Lower lobe of right lung (tissue), 2 donors: Measurements from ENCODE around the gene VWA7. TPM values are rescaled to one million over a fixed set of nuclear protein-coding genes. Genes with fewer than 3 reads are reported as not detected.
"Not testable (repeated sequence)": the region's sequence is repeated elsewhere in the genome, so short reads cannot be mapped to it uniquely, and the experiment has no call there.

Experiments
- ATAC-seq, 2 donors: fragments of 200-7000 bp; cut with Tn5 transposase; one replicate each; pipeline ENCODE4 v1.9.1; 2020 to 2022; ENCODE audit warnings: mild to moderate bottlenecking in 2 of 2, moderate library complexity in 2 of 2
- DNase-seq: peaks from one replicate; pipeline ENCODE4 v3.0.0-alpha.2; 2020
- H3K27ac ChIP-seq: fragments of 200-600 bp; one replicate; pipeline ENCODE4 v1.8.0; 2022
- H3K27me3 ChIP-seq: fragments of 200-600 bp; one replicate; pipeline ENCODE4 v1.8.0; 2022; ENCODE audit warnings: low read depth
- H3K36me3 ChIP-seq: fragments of 200-600 bp; one replicate; pipeline ENCODE4 v1.8.0; 2022; ENCODE audit warnings: mild to moderate bottlenecking
- H3K4me1 ChIP-seq: fragments of 200-600 bp; one replicate; pipeline ENCODE4 v1.8.0; 2022
- H3K4me3 ChIP-seq: fragments of 200-600 bp; one replicate; pipeline ENCODE4 v1.8.0; 2022; ENCODE audit warnings: mild to moderate bottlenecking
- H3K9me3 ChIP-seq: fragments of 200-600 bp; one replicate; pipeline ENCODE4 v1.8.0; 2022
- CTCF ChIP-seq: fragments of 200-600 bp; IDR thresholded peaks from one replicate; pipeline ENCODE4 v1.8.0; 2022; ENCODE audit warnings: antibody characterized with exemption, mild to moderate bottlenecking
- intact Hi-C: fragments of 100-400 bp; cut with DNase I; formaldehyde crosslinking; loops from one replicate; pipeline ENCODE4 v1.11.0; 2022
- long read RNA-seq: library from polyadenylated mRNA; unstranded; transcript quantifications from one replicate; pipeline ENCODE4 v2.0.0, GENCODE V29; 2021
- total RNA-seq: library from RNA; stranded (reverse); fragmentation: NEBNext Ultra II Directional; extraction: Animal tissue kit (Norgen Biotek cat#: 25700); gene quantifications from one replicate; pipeline ENCODE4 v1.2.1, GENCODE V29; 2021
- donor health status: DM: no; HTN: yes; CAD: no; lungs with severe emphysema.

The VWA7 gene, protein sequence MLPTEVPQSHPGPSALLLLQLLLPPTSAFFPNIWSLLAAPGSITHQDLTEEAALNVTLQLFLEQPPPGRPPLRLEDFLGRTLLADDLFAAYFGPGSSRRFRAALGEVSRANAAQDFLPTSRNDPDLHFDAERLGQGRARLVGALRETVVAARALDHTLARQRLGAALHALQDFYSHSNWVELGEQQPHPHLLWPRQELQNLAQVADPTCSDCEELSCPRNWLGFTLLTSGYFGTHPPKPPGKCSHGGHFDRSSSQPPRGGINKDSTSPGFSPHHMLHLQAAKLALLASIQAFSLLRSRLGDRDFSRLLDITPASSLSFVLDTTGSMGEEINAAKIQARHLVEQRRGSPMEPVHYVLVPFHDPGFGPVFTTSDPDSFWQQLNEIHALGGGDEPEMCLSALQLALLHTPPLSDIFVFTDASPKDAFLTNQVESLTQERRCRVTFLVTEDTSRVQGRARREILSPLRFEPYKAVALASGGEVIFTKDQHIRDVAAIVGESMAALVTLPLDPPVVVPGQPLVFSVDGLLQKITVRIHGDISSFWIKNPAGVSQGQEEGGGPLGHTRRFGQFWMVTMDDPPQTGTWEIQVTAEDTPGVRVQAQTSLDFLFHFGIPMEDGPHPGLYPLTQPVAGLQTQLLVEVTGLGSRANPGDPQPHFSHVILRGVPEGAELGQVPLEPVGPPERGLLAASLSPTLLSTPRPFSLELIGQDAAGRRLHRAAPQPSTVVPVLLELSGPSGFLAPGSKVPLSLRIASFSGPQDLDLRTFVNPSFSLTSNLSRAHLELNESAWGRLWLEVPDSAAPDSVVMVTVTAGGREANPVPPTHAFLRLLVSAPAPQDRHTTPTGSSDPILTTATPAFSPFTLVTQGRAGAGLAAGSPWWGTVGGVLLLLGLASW
- 4.2 TPM for total RNA-seq
- long read RNA-seq = 0 reads

GRCh38 chr6:31776989-31777666, at the start of gene VWA7:
VWA7 (minus strand) TSS chr6:31777328; CDS start chr6:31776779, 549 bp downstream.
- Histone ChIP-seq H3K27me3 (no peaks in the 10 kb centered on the region), H3K27ac (peak within 1 kb of the TSS; percentile 50), H3K4me3 (peak within 1 kb of the TSS; percentile 33), H3K9me3 (no peaks in the 10 kb centered on the region), H3K4me1 (peaks cover 13% of the 10 kb centered on the region), H3K36me3 (peaks cover 40% of the 10 kb centered on the region)
- no peak for TF ChIP-seq CTCF
- ATAC-seq = peak; percentile 87 to 91
- intact Hi-C loops = no loop called here
- DNase-seq = peak; percentile 83

- peaks cover 59% of the 10 kb centered on the region for H3K4me1 ChIP-seq
- no peak for TF ChIP-seq CTCF
- H3K27ac ChIP-seq = peak overlapping the region; percentile 92
- no peaks in the 10 kb centered on the region for H3K9me3 ChIP-seq
- H3K4me3 ChIP-seq = peak overlapping the region; percentile 69
- H3K27me3 ChIP-seq = no peaks in the 10 kb centered on the region
- peaks cover 3% of the 10 kb centered on the region for H3K36me3 ChIP-seq
- intact Hi-C loops = no loop called here
- ATAC-seq (peak; percentile 64 to 65), DNase-seq (peak; percentile 91)
Measured at GRCh38 chr6:31826793-31827285, 49.7 kb upstream of the VWA7 start.

- Histone ChIP-seq H3K4me1 (peaks cover 56% of the 10 kb centered on the region), H3K4me3 (no peak overlapping the region), H3K27ac (peak overlapping the region; percentile 92), H3K27me3 (no peaks in the 10 kb centered on the region), H3K36me3 (no peaks in the 10 kb centered on the region), H3K9me3 (no peaks in the 10 kb centered on the region)
- TF ChIP-seq CTCF = no peak
- intact Hi-C loops = no loop called here
- ATAC-seq (no peak), DNase-seq (no peak)
Measured at GRCh38 chr6:31825553-31825952, 48.4 kb upstream of the VWA7 start.

GRCh38 chr6:31823592-31824196, 46.6 kb upstream of the VWA7 start:
- H3K36me3 ChIP-seq, ATAC-seq, H3K27me3 ChIP-seq, intact Hi-C loops, H3K9me3 ChIP-seq, DNase-seq: not testable (repeated sequence)
- Histone ChIP-seq H3K27ac (peak overlapping the region; percentile 97), H3K4me1 (peaks cover 73% of the 10 kb centered on the region), H3K4me3 (peak overlapping the region; percentile 69)

DNA sequence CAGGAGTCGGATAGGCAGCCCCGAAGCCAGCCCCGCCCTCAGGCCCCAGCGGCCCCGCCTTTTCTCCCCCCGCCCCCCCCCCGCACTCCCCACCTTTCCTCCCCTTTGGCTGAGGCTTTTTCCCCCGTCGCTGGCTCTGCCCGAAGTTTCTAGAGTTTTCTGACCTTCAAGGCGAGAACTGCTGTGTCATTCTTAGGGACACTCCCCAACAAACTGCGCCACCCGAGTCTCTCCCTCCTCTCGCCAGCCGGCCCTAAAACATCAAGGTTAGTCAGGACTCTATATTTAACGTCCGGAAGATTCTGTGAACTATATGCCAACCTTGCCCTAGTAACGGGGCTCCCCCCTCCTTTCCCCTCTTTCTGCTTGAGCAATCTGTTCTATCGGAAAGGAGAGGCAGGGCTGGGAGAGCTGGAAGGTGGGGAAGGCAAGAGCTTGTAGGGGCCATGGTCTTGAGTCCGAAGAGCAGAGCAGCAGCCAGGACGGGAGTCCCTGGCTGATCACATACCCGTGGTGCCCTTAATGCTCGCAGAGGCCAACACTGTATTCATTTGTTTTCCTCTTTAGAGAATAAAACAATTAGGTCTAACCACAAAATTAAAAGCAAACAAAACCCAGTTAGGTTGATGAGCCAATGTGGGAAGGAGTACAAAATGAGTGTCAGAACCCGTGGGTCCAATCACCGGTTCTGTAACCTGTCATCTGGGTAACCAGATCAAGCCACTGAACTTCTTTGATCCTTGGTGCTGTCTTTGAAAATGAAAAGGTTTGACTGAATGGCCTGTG, 45.1 kb upstream of the VWA7 start:
- no peak for TF ChIP-seq CTCF
- intact Hi-C loops = no loop called here
- ATAC-seq = peak; percentile 80 to 82

More for the DNA sequence above, 45.1 kb upstream of the VWA7 start:
- peak overlapping the region; percentile 97 for H3K27ac ChIP-seq
- H3K27me3 ChIP-seq = no peaks in the 10 kb centered on the region
- peak overlapping the region; percentile 69 for H3K4me3 ChIP-seq
- H3K9me3 ChIP-seq = no peaks in the 10 kb centered on the region
- H3K36me3 ChIP-seq = no peaks in the 10 kb centered on the region
- H3K4me1 ChIP-seq = peaks cover 73% of the 10 kb centered on the region
- peak; percentile 86 for DNase-seq
